T-helper 1 cell (primary cell): ENCODE measurements around the gene CYP24A1.

Source experiments
- DNase-seq, 5 donors: peaks; one replicate each; pipeline ENCODE4 v3.0.0-alpha.2; 2012 to 2020
- total RNA-seq, 4 donors: gene quantifications; one replicate each; lab custom pipeline; 2026; lab: John Stamatoyannopoulos, UW

The CYP24A1 gene
- 0 to 0.30 (median 0.14) reads per million in 4 donors for total RNA-seq

DNA sequence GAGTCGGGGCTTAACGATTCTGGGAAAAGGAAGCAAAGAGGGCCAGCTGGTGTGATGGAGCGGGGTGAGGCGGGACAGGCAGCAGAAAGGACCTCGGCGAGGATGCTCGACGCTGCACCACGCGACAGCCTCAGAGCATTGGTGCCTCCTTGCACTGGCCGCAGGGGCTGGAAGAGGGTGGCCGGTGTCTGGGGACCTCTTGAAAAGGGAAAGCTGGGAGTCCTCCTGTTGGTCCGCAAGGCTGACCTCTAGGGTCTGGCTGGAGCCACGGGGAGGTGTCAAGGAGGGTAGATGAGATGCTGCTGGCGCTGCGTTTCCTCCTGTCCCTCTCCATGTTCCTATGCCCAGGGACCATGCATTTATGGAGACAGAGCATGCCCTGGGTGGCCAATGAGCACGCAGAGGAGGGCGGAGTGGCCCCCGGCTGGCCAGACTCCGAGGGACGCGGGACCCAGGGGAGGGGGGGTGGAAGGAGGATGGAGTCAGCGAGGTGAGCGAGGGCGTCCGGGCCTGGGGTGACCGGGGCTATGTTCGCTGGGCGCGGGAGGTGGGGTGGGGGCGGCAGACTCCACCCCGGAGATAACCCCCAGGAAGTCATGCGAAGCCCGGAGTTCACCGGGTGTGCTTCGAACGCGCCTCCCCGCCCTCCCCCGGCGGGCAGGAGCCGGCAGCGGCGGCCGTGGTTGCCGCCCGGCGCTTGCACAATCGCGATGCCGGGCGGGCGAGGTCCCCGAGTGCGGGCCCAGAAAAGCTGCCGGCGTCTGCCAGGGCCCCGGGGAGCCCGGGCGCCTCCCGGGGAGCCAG lies at the start of gene CYP24A1:
TSS of gene CYP24A1 (minus strand) at position 334 of the 804 bp plus-strand sequence. CDS start 407 bp downstream, outside the sequence.
- no peak for DNase-seq

DNA sequence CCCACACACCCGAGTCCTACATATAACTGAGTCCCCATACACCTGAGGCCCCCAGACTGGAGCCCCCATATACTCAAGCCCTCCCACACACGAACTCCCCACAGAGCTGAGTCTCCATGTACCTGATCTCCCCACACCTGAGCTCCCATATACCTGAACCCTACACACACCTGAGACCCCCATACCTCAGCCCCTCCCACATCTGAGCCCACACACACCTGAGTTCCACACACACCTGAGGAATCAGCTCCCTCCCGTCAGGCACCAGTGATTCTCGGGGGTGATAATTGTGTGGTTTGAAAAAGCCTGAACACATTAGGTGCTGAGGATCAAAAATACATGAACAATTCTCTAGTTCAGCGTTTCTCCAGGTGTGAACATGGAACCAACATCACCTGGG lies 49.5 kb upstream of the CYP24A1 start:
- no peak for DNase-seq

DNA sequence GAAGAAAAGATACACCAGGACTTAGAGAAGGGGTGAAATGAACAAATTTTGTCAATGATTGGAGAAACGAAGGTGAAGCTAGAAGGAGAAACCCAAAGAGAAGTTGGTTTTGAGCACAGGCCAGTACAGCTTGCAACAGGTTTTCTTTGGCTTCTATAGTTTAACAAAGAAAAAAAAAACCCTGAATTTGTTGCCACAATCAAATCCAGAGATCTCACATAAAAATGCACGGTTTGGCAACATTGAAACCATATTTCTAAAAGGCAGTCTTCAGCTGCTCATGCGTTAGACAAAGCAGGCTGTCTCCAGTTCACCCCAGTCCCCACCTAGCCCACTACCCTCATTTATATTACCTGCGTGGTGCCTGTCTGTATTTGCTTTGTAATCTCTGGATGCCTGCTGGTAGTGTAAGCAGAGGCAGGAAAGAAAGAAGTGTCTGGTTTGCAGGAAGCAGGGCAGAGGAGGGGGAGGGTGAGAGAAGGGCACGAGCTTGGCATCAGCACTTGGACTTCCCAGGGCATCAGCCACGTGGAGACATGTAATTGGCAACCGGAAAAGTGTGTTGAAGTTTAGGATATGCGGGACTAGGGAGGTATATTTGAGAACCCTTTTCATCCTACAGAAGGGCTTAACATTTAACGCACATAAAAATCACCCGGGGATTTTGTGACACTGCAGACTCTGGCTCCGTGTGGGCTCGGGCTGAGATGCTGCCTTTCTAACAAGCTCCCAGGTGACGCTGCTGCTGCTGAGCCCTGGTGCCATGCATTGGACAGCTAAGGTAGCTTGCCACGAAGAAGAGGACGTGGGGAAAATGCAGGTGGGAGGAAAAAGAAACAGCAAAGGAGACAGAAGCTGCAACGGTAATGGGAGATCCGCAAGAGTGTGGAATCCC lies 48.5 kb upstream of the CYP24A1 start:
- DNase-seq, result no peak

DNA sequence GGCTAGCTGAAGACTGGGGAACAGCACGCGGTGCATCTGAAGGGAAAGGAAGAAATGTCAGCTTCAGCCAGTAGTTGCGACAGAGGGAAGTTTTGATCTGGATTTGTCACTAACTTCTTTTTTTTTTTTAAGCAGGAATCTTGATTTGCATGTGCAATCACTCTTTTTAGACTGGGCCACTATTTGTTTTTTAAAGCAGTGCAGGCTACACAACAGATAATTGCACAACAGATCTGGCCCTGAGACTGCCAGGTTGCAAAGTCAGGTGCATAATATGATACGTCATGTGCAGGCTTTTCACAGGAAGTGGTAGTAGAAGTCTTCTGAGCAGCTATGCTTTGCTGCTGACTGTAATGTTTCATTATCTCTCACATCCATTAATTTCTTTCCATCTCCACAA lies 47.6 kb upstream of the CYP24A1 start:
- DNase-seq, result peak in 1 of 5 donors; percentile 78

DNA sequence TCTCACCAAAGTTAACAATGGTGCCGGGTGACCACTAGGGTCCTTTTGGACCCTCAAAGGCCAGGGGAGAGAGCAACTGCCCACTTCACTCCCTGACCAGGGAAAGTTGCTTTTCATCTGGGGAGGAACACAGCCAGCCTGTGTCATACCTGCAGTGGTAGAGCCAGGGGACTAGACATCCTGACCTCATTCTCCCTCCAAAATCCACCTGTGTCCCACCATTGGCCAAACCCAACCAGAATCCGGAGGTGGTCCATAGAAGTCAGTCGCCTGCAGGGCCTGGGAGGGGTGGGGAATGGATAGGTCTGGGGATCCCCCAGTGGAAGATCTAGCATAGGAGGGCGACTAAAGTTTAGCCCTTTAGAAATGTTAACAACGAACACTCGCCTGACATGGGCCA lies 46.9 kb upstream of the CYP24A1 start:
- no peak for DNase-seq

DNA sequence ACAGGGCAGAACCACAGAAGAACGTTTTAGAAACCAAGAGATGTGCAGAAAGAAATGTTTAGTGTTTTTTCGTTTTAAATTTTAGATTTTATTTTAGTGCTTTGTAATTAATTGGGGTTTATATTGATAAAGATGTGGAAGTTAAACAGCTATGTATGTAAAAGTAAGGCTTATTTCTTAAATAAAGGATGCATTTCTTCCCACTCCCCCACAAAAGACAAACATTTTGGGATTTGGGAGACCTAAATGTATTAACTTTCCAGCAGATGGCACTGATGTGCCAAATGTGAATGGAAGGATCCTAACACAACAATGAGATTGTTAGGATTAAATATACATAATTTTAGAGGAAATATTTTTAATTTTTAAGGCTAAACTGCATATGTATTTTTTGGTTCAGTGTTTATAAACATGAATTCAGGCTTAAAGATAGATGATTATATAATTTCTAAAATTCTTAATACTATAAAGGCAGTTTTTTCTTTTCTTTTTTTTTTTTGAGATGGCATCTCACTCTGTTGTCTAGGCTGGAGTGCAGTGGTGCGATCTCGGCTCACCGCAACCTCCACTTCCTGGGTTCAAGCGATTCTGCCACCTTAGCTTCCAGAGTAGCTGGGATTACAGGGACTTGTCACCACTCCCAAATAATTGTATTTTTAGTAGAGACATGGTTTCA lies 46.1 kb upstream of the CYP24A1 start:
- no peak for DNase-seq

DNA sequence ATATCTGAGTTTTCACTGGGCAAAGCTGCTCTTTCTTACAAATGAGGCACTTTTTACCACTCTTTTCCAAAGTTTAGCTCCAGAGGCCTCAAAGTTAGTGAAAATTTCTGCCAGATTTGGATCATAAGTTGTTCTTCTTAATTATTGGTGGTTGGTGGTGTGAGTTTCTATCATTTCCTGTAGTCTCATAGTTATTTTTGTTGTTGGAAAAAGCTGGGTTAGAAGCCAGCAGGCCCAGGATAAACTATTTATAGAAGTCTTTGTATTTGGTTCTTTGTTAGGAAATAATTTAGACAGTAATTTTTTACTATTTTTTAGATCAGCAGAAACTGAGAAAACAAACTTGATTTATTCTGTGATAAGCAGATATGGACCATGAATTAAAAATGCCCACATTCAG lies 44.7 kb upstream of the CYP24A1 start:
- no peak for DNase-seq

DNA sequence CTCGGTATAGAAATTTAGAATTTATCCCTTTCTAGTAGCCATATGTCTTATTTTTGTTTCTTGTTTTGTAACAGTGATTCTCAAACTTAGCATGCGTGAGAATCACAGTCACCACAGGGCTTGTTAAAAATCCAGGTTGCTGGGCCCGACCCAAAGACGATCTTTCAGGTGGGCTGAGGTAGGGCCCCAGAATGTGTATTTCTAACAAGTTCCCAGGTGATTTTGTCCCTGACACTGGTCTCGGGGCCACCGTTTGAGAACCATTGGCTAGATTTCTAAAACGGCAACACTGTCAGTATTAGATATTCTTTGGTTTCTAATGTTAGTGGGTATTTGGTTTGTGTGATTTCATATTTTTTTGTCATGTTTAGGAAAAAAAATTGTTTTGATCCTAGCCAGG lies 44.0 kb upstream of the CYP24A1 start:
- no peak for DNase-seq

DNA sequence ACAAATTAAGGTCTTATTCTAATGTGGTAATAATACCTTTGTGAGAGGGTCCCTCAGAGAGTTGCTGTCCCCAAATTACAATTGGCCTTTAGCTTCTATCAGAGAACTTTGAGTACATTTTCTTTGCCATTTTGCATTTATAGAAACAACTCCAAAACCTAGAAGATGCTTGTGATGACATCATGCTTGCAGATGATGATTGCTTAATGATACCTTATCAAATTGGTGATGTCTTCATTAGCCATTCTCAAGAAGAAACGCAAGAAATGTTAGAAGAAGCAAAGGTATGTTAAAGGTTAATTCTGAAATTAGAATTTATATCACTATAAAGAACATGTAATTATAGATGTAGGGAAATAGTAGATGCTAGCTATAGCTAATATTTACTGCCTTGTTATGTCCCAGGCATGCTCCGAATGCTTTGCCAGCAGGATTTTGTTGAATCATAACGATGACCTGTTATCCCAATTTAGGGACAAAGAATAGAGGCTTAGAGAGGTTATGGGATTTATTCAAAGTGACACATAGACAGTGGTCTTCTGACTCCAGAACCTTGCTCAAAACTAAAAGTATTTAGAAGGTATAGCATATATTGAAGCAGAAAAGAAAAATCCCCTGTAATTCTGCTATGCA lies 41.5 kb upstream of the CYP24A1 start:
- no peak for DNase-seq

DNA sequence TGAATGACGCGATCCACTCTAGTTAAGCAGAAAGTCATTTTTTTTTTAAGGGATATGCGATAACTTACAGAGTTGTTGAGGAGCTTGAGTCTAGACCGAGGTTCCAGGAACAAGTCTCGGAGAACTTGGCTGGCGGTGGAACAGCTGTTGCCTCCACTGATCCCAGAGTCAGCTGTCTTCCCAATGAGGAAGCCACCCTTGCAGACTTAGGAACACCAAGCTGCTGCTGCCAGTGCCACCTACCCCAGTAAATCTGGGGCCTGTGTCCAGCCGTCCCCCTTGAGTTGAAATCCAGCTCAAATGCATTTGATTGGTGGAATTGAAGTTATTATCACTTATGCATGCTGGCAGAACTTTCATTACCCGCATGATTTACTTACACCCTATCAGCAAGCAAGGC lies 40.8 kb upstream of the CYP24A1 start:
- DNase-seq, result no peak

DNA sequence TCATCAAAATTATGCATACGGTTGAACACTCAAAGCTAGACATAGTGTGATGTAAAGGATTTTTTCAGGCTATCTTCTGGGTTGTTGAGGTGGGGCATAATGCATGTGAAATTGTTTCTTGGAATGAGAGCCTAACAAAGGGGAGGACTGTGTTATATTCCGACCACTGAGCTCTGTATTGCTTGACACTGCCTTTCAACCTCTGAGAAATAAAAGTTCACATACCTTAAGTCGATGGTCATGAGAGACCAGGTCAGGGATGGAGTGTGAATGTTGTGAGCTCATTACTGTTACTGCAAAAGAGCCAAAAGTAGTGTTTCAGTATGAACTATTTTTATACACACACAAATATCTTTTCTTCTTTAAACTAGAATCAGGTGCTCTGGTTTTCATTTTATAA lies 39.1 kb upstream of the CYP24A1 start:
- DNase-seq, result no peak

DNA sequence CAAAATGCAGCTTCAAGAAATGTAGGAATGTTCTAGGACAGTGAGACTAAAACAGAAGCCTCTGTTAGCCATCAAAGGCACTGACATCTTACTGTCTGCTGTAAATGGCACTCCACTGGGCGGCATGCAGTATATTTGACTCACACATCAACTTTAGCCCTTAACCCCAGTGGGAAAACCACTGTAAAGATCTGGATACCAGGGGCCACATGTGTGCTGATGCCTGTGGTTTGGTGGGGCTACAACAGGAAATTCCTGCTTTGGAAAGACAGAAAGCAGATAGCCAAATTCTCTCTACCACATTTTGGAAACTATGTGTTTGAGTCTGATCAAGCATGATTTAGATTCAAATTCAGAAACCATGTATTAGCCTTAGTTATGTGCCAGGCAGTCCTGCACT lies 38.4 kb upstream of the CYP24A1 start:
- no peak for DNase-seq

DNA sequence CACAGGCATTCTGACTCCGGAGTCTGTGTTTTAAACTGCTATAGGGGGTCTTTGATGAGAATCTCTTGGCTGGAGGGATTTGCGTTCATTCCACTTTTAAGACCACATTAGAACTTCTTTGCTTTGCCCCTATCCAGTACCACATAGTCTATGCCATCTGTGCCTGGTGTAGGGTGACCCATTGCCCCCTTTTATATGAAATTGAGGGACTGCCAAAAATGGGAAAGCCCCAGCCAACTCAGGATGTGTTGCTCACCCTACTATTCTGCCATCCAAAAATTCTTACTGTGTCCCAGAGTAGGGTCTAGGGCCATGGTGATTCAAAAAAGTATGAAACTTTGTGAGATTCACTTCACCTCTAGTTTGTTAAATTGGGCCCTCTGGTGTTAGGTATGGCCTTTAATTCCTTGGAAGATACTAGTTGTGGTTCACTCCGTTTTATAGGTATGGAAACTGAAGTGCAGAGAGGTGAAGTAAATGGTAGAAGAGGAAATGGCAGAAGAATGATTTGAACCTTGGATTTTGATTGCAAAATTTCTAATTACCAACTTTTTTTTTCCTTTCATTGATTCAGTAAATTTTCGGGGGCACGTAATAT lies 35.5 kb upstream of the CYP24A1 start:
- DNase-seq, result no peak

DNA sequence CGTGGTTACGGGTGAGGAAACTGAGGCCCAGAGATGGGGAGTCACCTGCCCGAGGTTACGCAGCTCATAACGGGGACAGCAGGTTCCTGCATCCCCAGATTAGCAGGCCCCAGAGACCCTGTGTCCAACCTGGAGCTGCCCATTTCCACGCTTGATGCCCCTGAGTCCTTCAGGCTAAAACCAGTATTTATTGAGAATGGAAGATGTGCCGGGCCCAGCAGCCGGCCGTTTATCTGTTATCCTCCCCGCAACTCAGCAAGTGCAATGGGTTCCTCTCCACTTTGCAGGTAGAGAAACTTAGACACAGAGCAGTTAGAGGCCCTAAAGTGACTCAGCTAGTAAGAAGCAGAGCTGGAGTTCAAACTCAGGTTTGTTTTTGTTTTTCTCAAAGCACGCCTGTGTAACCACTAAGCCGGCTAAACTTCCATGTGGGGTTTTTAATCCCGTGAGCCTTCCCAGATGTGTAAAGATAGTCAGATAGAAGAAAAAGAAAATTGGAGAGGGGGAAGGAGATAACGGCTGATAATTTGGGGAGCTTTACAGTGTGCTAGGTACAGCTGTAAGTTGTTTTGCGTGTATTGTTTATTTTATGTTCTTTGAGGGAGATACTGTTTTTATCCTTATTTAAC lies 34.9 kb upstream of the CYP24A1 start:
- peak in 1 of 5 donors; percentile 24 for DNase-seq

DNA sequence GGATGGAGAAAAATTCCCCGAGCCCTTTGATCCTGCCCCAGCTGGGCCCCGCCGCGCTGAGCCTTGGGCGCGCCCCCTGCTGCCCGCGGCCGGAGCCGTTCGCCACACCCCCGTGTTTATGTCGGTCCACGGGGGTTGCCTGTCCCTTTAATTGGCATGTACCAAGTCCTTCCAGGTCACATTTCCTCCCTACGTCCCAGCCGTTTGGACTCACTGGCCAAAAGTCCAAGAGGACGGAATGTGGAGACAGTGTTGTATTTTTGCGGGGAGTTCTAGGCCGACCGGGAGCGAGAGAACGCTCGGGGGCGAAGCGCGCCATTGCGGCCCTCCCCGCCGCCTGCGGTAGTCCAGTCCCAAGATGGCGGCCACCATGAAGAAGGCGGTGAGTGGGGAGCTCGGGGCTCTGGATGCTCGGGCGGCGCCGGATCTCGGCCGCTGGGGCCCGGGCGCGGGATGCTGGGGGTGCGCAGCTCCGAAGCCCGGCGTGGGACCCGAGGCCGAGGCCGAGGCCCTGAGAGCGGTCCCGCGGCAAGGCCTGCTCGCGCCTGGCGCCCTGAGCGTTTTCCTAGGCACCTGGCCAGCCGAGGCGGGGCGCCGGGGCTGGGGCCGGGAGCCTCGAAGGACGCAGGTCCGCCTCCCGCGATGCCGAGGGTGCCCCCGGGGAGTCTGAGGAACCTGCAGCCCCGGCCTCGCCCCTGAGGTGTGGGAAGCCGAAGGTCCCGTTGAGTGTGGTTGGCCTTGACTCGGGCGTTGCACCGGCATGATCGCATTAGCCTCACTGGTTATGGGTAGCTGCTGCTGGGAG lies 34.2 kb upstream of the CYP24A1 start, which contains the start of gene PFDN4:
TSS of gene PFDN4 (plus strand) at position 345 of the 805 bp plus-strand sequence. CDS start at position 359, 14 bp downstream.
- DNase-seq, result peak; percentile 54 to 85 (median 65)

DNA sequence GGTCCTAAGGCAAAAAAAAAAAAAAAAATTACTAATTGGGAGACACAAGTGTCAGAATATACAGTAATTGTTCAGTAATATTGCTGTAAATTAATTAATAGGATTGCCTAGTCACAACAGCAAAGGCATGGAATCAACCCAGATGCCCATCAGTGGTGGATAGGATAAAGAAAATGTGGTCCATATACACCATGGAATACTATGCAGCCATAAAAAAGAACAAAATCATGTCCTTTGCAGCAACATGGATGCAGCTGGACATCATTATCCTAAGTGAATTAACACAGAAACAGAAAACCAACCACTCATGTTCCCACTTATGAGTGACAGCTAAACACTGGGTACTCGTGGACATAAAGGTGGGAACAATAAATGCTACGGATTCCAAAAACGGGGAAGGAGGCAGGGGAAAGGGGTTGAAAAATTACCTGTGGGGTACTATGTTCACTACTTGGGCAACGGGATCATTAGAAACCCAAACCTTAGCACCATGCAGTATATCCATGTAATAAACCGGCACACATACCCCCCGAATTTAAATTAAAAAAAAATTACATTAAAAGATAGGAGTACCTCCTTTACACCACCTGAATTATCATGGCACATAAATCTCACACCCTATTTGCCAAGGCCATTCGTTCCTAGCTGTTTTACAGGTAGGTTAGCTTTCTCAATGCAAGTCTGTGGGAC lies 33.4 kb upstream of the CYP24A1 start:
- DNase-seq, result no peak

DNA sequence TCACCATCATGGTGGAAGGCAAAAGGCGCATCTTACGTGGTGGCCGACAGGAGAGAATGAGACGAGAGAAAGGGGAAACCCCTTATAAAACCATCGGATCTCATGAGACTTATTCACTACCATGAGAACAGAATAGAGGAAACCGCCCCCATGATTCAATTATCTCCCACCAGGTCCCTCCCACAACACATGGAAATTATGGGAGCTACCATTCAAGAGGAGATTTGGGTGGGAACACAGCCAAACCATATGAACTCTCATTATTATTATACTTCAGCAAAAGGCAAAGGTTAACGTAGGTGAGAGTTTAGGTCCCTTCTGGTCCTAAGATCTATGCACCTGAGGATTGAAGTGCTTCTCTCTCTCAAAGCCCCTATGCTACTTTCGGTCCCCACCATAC lies 31.7 kb upstream of the CYP24A1 start:
- no peak for DNase-seq

DNA sequence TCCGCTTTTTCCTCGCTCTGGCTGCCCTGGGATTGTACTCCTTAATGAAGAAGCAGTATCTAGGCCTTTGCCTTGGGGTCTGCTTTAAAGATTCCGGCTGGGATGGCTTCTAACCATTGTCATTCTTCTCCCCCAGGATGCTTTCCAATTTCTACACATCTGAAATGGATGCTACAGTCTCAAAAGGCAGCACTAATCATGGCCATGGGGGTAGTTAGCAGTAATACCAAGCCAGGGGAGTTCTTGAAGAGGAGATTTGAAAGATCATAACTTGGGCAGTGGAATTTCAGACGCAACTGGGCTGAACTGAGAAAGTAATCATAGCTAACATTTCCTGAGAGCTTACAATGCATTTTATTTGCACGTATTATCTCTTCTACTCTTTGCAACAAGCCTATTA lies 30.7 kb upstream of the CYP24A1 start:
- no peak for DNase-seq

DNA sequence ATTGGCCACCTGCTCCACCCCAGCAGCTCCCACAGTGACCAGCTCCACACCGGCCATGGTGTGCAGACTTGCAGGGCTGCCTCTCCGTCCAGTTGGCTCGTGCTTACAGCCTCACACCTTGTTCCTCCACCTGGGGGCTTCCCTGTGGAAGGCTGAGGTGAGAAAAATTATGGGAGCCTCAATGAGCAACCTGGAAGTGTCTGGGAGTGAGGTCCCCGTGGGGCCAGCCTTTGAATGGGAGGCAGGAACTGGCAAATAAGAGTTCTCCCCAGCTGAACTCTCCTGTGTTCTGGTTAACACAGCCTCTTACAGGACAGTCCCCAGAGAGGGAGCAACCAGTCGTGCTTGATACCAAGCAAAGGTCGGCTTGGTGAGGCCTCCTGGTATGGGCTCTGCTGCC lies 30.3 kb upstream of the CYP24A1 start:
- DNase-seq, result no peak

DNA sequence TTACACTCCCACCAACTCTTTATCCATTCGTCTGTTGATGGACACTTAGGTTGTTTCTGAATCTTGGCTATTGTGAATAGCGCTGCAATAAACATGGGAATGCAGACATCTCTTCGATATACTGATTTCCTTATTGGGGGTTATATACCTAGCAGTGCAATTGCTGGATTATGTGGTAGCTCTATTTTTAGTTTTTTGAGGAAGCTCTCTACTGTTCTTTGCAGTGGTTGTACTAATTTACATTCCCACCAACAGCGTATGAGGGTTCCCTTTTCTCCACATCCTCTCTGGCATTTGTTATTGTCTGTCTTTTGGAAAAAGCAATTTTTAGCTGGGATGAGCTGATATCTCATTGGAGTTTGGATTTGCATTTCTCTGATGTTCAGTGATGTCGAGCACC lies 29.5 kb upstream of the CYP24A1 start:
- DNase-seq, result no peak
